ENCODE data around the gene IHH. TPM values are rescaled to one million over a fixed set of nuclear protein-coding genes. Genes with fewer than 3 reads are reported as not detected.
A peak's percentile ranks its signal among the peaks of the same experiment; 100 is the strongest.

IHH gene
- total RNA-seq, 1 experiment from 2014 or later: 0.15 TPM

GRCh38 chr2:219106251-219106650 is 45.5 kb upstream of the IHH start:
- no peaks in the 10 kb centered on the region for H3K27me3 ChIP-seq (replicated peaks; ENCODE audit: insufficient read depth, low read depth, low read length, poor library complexity)
- no peaks in the 10 kb centered on the region for H3K36me3 ChIP-seq (ENCODE audit: insufficient read depth, low read length, poor library complexity, severe bottlenecking)
- H3K4me3 ChIP-seq (ENCODE audit: low read depth, low read length, poor library complexity, severe bottlenecking): no peak overlapping the region
- no peak for DNase-seq (ENCODE audit: low spot score)
- BruUV-seq (replicated peaks): no TSS peak
- ChIA-PET CTCF (no interaction called here), POLR2A (ENCODE audit: low non-redundant PET) (no interaction called here)
- intact Hi-C loops (cut with micrococcal nuclease; ENCODE audit: unreplicated experiment): no loop called here
- TF ChIP-seq, protein P1, sequence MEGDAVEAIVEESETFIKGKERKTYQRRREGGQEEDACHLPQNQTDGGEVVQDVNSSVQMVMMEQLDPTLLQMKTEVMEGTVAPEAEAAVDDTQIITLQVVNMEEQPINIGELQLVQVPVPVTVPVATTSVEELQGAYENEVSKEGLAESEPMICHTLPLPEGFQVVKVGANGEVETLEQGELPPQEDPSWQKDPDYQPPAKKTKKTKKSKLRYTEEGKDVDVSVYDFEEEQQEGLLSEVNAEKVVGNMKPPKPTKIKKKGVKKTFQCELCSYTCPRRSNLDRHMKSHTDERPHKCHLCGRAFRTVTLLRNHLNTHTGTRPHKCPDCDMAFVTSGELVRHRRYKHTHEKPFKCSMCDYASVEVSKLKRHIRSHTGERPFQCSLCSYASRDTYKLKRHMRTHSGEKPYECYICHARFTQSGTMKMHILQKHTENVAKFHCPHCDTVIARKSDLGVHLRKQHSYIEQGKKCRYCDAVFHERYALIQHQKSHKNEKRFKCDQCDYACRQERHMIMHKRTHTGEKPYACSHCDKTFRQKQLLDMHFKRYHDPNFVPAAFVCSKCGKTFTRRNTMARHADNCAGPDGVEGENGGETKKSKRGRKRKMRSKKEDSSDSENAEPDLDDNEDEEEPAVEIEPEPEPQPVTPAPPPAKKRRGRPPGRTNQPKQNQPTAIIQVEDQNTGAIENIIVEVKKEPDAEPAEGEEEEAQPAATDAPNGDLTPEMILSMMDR (conservative IDR thresholded peaks at IDR 0.05; ENCODE audit: low read depth, low read length): no peak
- no peak for TF ChIP-seq EZH2 (IDR thresholded peaks at IDR 0.05; ENCODE audit: borderline replicate concordance, low read depth, low read length, poor library complexity, severe bottlenecking)
- H3K4me1 ChIP-seq (ENCODE audit: insufficient read depth, low read length, poor library complexity, severe bottlenecking): no peaks in the 10 kb centered on the region
- no peak overlapping the region for H3K27ac ChIP-seq (ENCODE audit: low read depth, low read length, poor library complexity, severe bottlenecking)
- no peaks in the 10 kb centered on the region for H3K9me3 ChIP-seq (ENCODE audit: low read depth, low read length, poor library complexity, severe bottlenecking)

GRCh38 chr2:219104107-219105035 is 43.6 kb upstream of the IHH start:
- no peak for TF ChIP-seq EZH2 (IDR thresholded peaks at IDR 0.05; ENCODE audit: borderline replicate concordance, low read depth, low read length, poor library complexity, severe bottlenecking)
- TF ChIP-seq, protein P1 (conservative IDR thresholded peaks at IDR 0.05; ENCODE audit: low read depth, low read length): peak; percentile 86
- Histone ChIP-seq H3K27me3 (replicated peaks; ENCODE audit: insufficient read depth, low read depth, low read length, poor library complexity) (no peaks in the 10 kb centered on the region), H3K27ac (ENCODE audit: low read depth, low read length, poor library complexity, severe bottlenecking) (no peak overlapping the region), H3K4me3 (ENCODE audit: low read depth, low read length, poor library complexity, severe bottlenecking) (no peak overlapping the region), H3K9me3 (ENCODE audit: low read depth, low read length, poor library complexity, severe bottlenecking) (no peaks in the 10 kb centered on the region), H3K36me3 (ENCODE audit: insufficient read depth, low read length, poor library complexity, severe bottlenecking) (no peaks in the 10 kb centered on the region), H3K4me1 (ENCODE audit: insufficient read depth, low read length, poor library complexity, severe bottlenecking) (no peaks in the 10 kb centered on the region)
- intact Hi-C loops (cut with micrococcal nuclease; ENCODE audit: unreplicated experiment): no loop called here
- DNase-seq (ENCODE audit: low spot score): peak; percentile 47
- no TSS peak for BruUV-seq (replicated peaks)
- POLR2A ChIA-PET (ENCODE audit: low non-redundant PET): no interaction called here
- CTCF ChIA-PET: interaction anchor here (0.6 to 1.8 kb wide), 10 partner anchors 15 to 138 kb away, joined by 3 to 18 read pairs (median 5); no protein-coding TSS in a partner anchor

DNA sequence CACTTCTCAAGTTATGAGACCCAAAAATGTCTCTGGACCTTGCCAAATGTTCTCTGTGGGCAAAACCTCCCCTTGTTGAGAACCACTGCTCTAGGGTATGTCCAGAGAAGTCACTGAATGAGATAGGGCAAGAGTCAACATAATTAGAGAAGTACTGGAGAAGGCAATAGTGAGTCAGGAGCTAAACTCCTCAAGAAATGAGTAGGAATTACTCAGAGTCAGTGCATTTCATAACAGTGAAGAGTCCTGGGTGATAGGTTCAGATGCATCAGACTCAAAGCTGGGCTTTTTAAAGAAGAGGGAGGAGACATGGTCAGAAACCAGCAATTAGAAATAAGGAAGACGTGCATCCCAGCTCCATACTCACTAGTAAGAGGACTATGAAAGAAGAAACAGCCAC is 38.6 kb upstream of the IHH start:
- Histone ChIP-seq H3K36me3 (ENCODE audit: insufficient read depth, low read length, poor library complexity, severe bottlenecking) (no peaks in the 10 kb centered on the region), H3K27me3 (replicated peaks; ENCODE audit: insufficient read depth, low read depth, low read length, poor library complexity) (no peaks in the 10 kb centered on the region), H3K4me3 (ENCODE audit: low read depth, low read length, poor library complexity, severe bottlenecking) (no peak overlapping the region), H3K9me3 (ENCODE audit: low read depth, low read length, poor library complexity, severe bottlenecking) (no peaks in the 10 kb centered on the region), H3K4me1 (ENCODE audit: insufficient read depth, low read length, poor library complexity, severe bottlenecking) (no peaks in the 10 kb centered on the region), H3K27ac (ENCODE audit: low read depth, low read length, poor library complexity, severe bottlenecking) (no peak overlapping the region)
- CTCF ChIA-PET: interaction anchor here (0.6 kb wide), 1 partner anchor 29 kb away, joined by 3 read pairs; no protein-coding TSS in a partner anchor
- BruUV-seq (replicated peaks): no TSS peak
- POLR2A ChIA-PET (ENCODE audit: low non-redundant PET): no interaction called here
- TF ChIP-seq, protein P1 (conservative IDR thresholded peaks at IDR 0.05; ENCODE audit: low read depth, low read length): no peak
- no peak for TF ChIP-seq EZH2 (IDR thresholded peaks at IDR 0.05; ENCODE audit: borderline replicate concordance, low read depth, low read length, poor library complexity, severe bottlenecking)
- DNase-seq (ENCODE audit: low spot score): no peak
- intact Hi-C loops (cut with micrococcal nuclease; ENCODE audit: unreplicated experiment): no loop called here

Data from A673 (cell line).